Natural killer cell (primary cell): Measurements from ENCODE around the gene PECR. TPM values are rescaled to one million over a fixed set of nuclear protein-coding genes. Genes with fewer than 3 reads are reported as not detected.
"Not testable (repeated sequence)": the region's sequence is repeated elsewhere in the genome, so short reads cannot be mapped to it uniquely, and the experiment has no call there.

Experiments
- ATAC-seq, 3 donors: fragments of 150-1000 bp in 2 of 3; fragments of 200-7000 bp in 1 of 3; cut with Tn5 transposase; 1 replicate in 1 of 3; 2 replicates in 2 of 3; pipeline ENCODE4 v1.10.0; 2021; ENCODE audit warnings: mild to moderate bottlenecking in 2 of 3, moderate library complexity in 2 of 3
- DNase-seq, 2 donors: peaks; one replicate each; pipeline versions ENCODE4 v3.0.0 to v3.0.0-alpha.2; 2013 to 2021; ENCODE audit warnings: mixed read lengths in 1 of 2
- H3K27ac ChIP-seq: one replicate; pipeline ENCODE4 v1.5.1; 2013; ENCODE audit warnings: mild to moderate bottlenecking, low read length
- H3K27me3 ChIP-seq: one replicate; pipeline ENCODE4 v1.6.1; 2013; ENCODE audit warnings: low read length; ENCODE audit not compliant: control insufficient read depth, insufficient read depth
- H3K36me3 ChIP-seq: one replicate; pipeline ENCODE4 v1.6.1; 2013; ENCODE audit warnings: low read length; ENCODE audit not compliant: control insufficient read depth, insufficient read depth
- H3K4me1 ChIP-seq: one replicate; pipeline ENCODE4 v1.6.1; 2013; ENCODE audit warnings: low read length; ENCODE audit not compliant: control insufficient read depth, insufficient read depth
- H3K4me3 ChIP-seq: one replicate; pipeline ENCODE4 v1.5.1; 2013; ENCODE audit warnings: low read length
- H3K9me3 ChIP-seq: one replicate; pipeline ENCODE4 v1.6.1; 2013; ENCODE audit warnings: low read length; ENCODE audit not compliant: control insufficient read depth, insufficient read depth
- H3K27ac Mint-ChIP-seq, 2 donors: one replicate each; pipeline ENCODE4 v1.8.0; 2022; ENCODE audit warnings: mild to moderate bottlenecking in 2 of 2, mixed read lengths in 2 of 2, moderate library complexity in 1 of 2
- H3K27me3 Mint-ChIP-seq, 2 donors: one replicate each; pipeline ENCODE4 v1.8.0; 2022; ENCODE audit warnings: low read depth in 2 of 2, mixed read lengths in 2 of 2
- H3K36me3 Mint-ChIP-seq: one replicate; pipeline ENCODE4 v1.8.0; 2022; ENCODE audit warnings: mixed read lengths
- H3K4me1 Mint-ChIP-seq, 2 donors: one replicate each; pipeline ENCODE4 v1.8.0; 2022; ENCODE audit warnings: mixed read lengths in 2 of 2
- H3K4me3 Mint-ChIP-seq: one replicate; pipeline ENCODE4 v1.8.0; 2022; ENCODE audit warnings: mild to moderate bottlenecking, moderate library complexity, mixed read lengths
- H3K9me3 Mint-ChIP-seq, 2 donors: one replicate each; pipeline ENCODE4 v1.8.0; 2022; ENCODE audit warnings: mixed read lengths in 2 of 2
- WGBS: methylation state at CpG from one replicate; pipeline ENCODE4 v1.1.7; 2013; ENCODE audit warnings: missing lambda C conversion rate; ENCODE audit not compliant: insufficient coverage; 5-methylcytosine and 5-hydroxymethylcytosine counted together
- intact Hi-C: fragments of 100-400 bp; cut with micrococcal nuclease; formaldehyde crosslinking; loops from one replicate; pipeline ENCODE4 v1.14.2; 2022
- total RNA-seq, 4 donors: library from RNA; stranded (reverse); fragments of 120-200 nt in 1 of 4; gene quantifications; one replicate each; pipeline versions ENCODE4 v1.2.3 to v1.2.4, GENCODE V29; 2013 to 2022
- TF ChIP-seq, protein P1 (sequence below): fragments of 200-600 bp; IDR thresholded peaks from one replicate; pipeline ENCODE4 v1.8.0; 2022; ENCODE audit warnings: antibody characterized with exemption

PECR gene
- total RNA-seq, 3 donors from 2014 or later (not counting 1 experiment from before 2014, with no cell fraction given) = 15.4 to 25.7 (median 17.5) TPM

DNA sequence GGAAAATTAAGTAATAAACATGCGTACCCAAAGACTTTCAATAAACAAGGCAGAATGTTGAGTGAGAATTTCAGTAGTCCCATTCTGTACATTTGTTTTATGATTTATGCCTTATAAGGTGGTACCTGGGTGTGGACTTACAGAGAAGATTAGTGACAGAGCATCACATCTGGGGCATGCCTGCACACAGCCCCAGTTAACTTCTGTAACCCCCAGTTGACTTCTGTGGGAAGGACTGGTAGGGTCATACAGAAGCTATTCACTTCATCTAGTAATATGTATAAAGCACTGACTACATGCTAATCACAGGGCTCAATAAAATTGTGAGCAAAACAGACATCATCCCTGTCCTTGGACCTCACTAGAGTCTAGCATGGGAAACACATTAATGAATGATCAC lies 84.4 kb downstream of the PECR start:
- Histone ChIP-seq H3K4me1 (peaks cover 6% of the 10 kb centered on the region), H3K9me3 (no peaks in the 10 kb centered on the region), H3K4me3 (no peak overlapping the region), H3K36me3 (peaks cover 7% of the 10 kb centered on the region), H3K27ac (no peak overlapping the region), H3K27me3 (no peaks in the 10 kb centered on the region)
- DNase-seq = no peak
- H3K4me3 Mint-ChIP-seq = no peak overlapping the region
- ATAC-seq = no peak
- no peak overlapping the region for H3K27ac Mint-ChIP-seq
- H3K27me3 Mint-ChIP-seq = no peaks in the 10 kb centered on the region
- TF ChIP-seq, protein P1, sequence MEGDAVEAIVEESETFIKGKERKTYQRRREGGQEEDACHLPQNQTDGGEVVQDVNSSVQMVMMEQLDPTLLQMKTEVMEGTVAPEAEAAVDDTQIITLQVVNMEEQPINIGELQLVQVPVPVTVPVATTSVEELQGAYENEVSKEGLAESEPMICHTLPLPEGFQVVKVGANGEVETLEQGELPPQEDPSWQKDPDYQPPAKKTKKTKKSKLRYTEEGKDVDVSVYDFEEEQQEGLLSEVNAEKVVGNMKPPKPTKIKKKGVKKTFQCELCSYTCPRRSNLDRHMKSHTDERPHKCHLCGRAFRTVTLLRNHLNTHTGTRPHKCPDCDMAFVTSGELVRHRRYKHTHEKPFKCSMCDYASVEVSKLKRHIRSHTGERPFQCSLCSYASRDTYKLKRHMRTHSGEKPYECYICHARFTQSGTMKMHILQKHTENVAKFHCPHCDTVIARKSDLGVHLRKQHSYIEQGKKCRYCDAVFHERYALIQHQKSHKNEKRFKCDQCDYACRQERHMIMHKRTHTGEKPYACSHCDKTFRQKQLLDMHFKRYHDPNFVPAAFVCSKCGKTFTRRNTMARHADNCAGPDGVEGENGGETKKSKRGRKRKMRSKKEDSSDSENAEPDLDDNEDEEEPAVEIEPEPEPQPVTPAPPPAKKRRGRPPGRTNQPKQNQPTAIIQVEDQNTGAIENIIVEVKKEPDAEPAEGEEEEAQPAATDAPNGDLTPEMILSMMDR = no peak
- peaks cover 12% of the 10 kb centered on the region for H3K36me3 Mint-ChIP-seq
- intact Hi-C loops = no loop called here
- H3K4me1 Mint-ChIP-seq = peaks cover 4 to 13% of the 10 kb centered on the region in 2 donors
- 100% methylated on average over 1 of the region's 1 CpG for WGBS
- H3K9me3 Mint-ChIP-seq = no peaks in the 10 kb centered on the region

DNA sequence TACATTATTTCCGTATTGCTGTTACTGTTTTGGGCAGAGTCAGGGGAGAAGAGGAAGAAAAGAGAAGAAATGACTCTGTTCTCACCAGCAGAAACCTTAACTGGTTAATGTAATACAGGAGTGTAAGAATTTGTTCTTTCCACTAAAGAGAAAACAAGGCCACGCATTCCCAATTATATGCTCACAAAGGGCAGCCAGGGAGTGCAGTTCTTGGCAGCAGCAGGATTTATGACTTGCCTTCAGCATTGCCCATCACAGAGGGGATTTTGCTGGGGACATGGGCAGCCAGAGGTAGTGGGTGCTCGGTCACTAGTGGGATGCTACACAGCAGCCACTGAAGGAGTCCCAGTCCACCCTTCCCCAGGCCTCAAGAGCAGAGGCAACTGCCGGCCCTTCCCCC lies 86.7 kb downstream of the PECR start:
- intact Hi-C loops = no loop called here
- Mint-ChIP-seq H3K9me3 (peaks cover 4 to 13% of the 10 kb centered on the region in 2 donors), H3K27ac (no peak overlapping the region), H3K27me3 (no peaks in the 10 kb centered on the region), H3K36me3 (peaks cover 33% of the 10 kb centered on the region), H3K4me1 (peaks cover 4 to 12% of the 10 kb centered on the region in 2 donors), H3K4me3 (no peak overlapping the region)
- DNase-seq (no peak), ATAC-seq (no peak)
- WGBS = 98% methylated on average over 3 of the region's 4 CpGs
- Histone ChIP-seq H3K4me1 (no peaks in the 10 kb centered on the region), H3K27me3 (no peaks in the 10 kb centered on the region), H3K4me3 (no peak overlapping the region), H3K36me3 (peaks cover 7% of the 10 kb centered on the region), H3K27ac (no peak overlapping the region), H3K9me3 (no peaks in the 10 kb centered on the region)
- TF ChIP-seq, protein P1 = no peak

DNA sequence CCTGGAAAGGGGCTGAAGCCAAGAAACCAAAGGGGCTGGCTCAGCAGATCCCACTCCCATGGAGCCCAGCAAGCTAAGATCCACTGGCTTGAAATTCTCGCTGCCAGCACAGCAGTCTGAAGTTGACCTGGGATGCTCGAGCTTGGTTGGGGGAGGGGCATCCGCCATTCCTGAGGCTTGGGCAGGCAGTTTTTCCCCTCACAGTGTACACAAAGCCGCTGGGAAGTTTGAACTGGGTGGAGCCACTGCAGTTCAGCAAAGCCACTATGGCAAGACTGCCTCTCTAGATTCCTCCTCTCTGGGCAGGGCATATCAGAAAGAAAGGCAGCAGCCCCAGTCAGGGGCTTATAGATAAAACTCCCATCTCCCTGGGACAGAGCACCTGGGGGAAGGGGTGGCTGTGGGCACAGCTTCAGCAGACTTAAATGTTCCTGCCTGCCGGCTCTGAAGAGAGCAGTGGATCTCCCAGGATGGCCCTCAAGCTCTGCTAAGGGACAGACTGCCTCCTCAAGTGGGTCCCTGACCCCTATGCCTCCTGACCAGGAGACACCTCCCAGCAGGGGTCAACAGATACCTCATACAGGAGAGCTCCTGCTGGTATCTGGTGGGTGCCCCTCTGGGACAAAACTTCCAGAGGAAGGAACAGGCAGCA lies 92.9 kb downstream of the PECR start:
- 86% methylated on average over 5 of the region's 5 CpGs for WGBS
- H3K9me3 ChIP-seq, H3K27me3 ChIP-seq, H3K4me3 ChIP-seq, intact Hi-C loops, DNase-seq, H3K4me3 Mint-ChIP-seq, H3K36me3 ChIP-seq, H3K27ac Mint-ChIP-seq, H3K4me1 ChIP-seq, ATAC-seq, H3K27me3 Mint-ChIP-seq, H3K27ac ChIP-seq: not testable (repeated sequence)
- peaks cover 40% of the 10 kb centered on the region for H3K36me3 Mint-ChIP-seq
- H3K9me3 Mint-ChIP-seq = peaks cover 6 to 19% of the 10 kb centered on the region in 2 donors
- H3K4me1 Mint-ChIP-seq = peaks cover 6 to 12% of the 10 kb centered on the region in 2 donors

Other genes starting within 250 kb of the PECR start
- gene MREG, start 68.3 kb downstream of the PECR start, total RNA-seq = 1 to 10 TPM; 4.0 to 9.8 (median 6.8) TPM
- gene TMEM169, start 110 bp upstream of the PECR start, total RNA-seq = 1 to 10 TPM in 1 of 3 donors, under 1 TPM in 2; 0.68 to 1.5 (median 0.98) TPM
- gene XRCC5, start 27.5 kb upstream of the PECR start, total RNA-seq = 100 to 1,000 TPM; 188 to 220 (median 201) TPM